HFF-Myc (cell line): ENCODE results near the gene CFAP97D1.

ENCODE experiments used
- DNase-seq: peaks from one replicate; pipeline ENCODE4 v3.0.0-alpha.2; 2011; ENCODE audit warnings: low read depth; ENCODE audit errors: extremely low read depth
- H3K4me3 ChIP-seq: replicated peaks from 2 replicates; pipeline ENCODE4 v1.5.1; 2011; ENCODE audit warnings: low read depth, mild to moderate bottlenecking, control low read depth, low read length
- CTCF ChIP-seq: IDR thresholded peaks from 2 replicates; pipeline ENCODE4 v1.5.1; 2012; ENCODE audit warnings: mild to moderate bottlenecking, low read depth, low read length, control low read depth; ENCODE audit errors: missing control alignments

The CFAP97D1 gene

DNA sequence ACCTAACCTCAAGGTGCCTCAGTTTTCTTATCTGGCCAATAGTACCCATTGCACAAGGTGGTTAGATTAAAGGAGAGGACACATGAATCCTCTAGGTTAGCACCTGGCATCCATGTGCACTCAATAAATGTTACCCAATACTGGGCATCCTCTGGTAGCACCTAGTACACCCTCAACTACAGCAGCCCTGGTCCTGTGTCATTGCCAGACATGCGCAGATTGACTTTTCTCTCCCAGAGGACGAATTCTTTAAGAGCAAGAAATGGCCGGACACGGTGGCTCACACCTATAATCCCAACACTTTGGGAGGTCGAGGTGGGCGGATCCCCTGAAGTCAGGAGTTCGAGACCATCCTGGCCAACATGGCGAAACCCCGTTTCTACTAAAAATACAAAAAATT is 8.8 kb upstream of the CFAP97D1 start:
- no peak overlapping the region for H3K4me3 ChIP-seq
- TF ChIP-seq CTCF: no peak
- DNase-seq: no peak

GRCh38 chr17:43772877-43773648 is 7.2 kb upstream of the CFAP97D1 start:
- DNase-seq: no peak
- H3K4me3 ChIP-seq: no peak overlapping the region
- no peak for TF ChIP-seq CTCF

DNA sequence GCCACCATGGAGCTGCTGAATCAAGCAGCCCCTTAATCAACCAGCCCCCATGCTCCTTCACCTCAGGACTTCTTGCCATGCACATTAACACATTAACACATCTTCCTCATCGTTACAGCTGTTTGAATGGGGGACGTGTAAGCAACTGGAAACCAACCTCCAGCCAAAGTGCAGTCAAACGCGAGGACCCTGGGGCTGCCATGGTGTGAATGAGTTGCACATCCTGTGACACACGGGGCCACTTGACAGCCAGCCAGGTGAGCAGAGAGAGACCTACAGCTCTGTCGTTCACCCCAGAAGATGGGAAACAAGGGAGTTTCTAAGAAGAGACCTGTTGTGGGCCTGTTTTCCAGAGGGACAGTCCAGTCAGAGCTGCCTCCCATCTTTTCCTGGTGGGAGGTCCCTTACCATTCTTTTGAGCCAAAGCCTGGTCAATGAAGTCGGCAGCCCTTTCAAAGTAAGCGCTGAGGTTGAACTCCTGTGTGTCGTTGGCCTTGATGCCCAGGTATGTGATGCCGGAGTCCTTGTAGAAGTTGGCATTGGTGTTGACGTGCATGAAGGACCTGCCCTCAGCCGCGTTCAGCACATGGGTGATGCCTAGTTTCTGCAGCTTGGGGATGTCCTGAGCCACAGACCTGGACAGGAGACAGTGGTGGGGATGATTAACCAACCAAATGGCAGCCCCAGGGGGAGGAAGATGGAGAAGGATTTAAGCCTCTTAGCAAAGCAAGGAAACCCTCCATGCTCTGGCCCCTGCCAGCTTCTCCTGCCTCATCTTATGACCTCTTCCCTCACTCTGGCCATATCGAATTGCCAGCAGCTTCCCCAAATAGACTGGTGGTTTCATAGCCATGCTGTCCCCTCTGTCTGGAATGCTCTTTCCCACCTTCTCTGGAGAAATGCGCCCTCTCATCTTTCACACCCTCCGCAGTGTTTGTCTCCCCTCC is 5.7 kb upstream of the CFAP97D1 start:
- H3K4me3 ChIP-seq: no peak overlapping the region
- no peak for DNase-seq
- no peak for TF ChIP-seq CTCF

GRCh38 chr17:43778337-43779144 is 1.7 kb upstream of the CFAP97D1 start, which contains the start of gene DUSP3:
Gene DUSP3, minus strand, starts transcription at chr17:43778977. Its CDS starts 53 bp downstream, at chr17:43778924.
- H3K4me3 ChIP-seq: peak within 1 kb of the TSS; percentile 79
- TF ChIP-seq CTCF: no peak
- DNase-seq: peak; percentile 65

GRCh38 chr17:43779145-43780125 is 800 bp upstream of the CFAP97D1 start:
- TF ChIP-seq CTCF: no peak
- DNase-seq: no peak
- peak overlapping the region; percentile 79 for H3K4me3 ChIP-seq
